ENCODE data around the gene EFHC1. TPM values are rescaled to one million over a fixed set of nuclear protein-coding genes. Genes with fewer than 3 reads are reported as not detected.
A peak's percentile ranks its signal among the peaks of the same experiment; 100 is the strongest.

The EFHC1 gene
- total and polyA plus RNA-seq, 12 donors = 3.3 to 14.3 (median 5.8) TPM

DNA sequence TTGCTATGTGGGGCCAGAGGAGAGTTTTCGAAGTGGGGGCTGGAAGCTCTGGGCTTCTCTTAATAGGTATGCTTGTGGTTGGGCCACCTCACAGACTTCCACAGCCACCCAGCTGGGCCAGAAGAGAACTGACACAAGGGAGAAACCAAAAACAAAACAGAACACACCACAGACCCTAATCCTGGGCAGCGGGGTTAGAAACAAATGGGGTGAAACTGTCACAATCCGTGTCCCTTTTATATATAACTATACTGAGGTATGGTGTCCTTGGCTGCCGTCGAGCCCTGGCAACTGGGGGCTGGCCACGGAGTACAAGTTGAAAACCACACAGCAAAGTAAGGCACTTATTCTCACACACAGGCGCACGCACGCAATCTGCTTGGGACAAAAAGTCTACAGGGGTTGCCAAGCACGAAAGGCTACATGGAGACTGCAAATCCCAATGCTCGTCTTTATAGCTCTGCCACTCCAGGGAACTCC lies 78.4 kb downstream of the EFHC1 start:
- TF ChIP-seq, protein P1, sequence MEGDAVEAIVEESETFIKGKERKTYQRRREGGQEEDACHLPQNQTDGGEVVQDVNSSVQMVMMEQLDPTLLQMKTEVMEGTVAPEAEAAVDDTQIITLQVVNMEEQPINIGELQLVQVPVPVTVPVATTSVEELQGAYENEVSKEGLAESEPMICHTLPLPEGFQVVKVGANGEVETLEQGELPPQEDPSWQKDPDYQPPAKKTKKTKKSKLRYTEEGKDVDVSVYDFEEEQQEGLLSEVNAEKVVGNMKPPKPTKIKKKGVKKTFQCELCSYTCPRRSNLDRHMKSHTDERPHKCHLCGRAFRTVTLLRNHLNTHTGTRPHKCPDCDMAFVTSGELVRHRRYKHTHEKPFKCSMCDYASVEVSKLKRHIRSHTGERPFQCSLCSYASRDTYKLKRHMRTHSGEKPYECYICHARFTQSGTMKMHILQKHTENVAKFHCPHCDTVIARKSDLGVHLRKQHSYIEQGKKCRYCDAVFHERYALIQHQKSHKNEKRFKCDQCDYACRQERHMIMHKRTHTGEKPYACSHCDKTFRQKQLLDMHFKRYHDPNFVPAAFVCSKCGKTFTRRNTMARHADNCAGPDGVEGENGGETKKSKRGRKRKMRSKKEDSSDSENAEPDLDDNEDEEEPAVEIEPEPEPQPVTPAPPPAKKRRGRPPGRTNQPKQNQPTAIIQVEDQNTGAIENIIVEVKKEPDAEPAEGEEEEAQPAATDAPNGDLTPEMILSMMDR (IDR thresholded peaks at IDR 0.05) = no peak
- no peaks in the 10 kb centered on the region for H3K27me3 ChIP-seq
- H3K4me1 ChIP-seq = peaks cover 20 to 71% (median 49%) of the 10 kb centered on the region in 9 donors
- WGBS, 2 donors = 63 to 78% methylated on average over 11 of the region's 11 CpGs
- no peak for DNase-seq
- peaks cover 0 to 40% (median 13%) of the 10 kb centered on the region in 9 donors for H3K36me3 ChIP-seq
- peak overlapping the region in 9 of 10 donors; percentile 76 to 90 (median 86) for H3K27ac ChIP-seq
- intact Hi-C loops (cut with DNase I) = loop anchor here in 6 of 10 donors (2.0 to 10.0 kb wide), 6 partner anchors 52 to 166 kb away; partner anchors contain the start of gene EFHC1 (in 4 of the 6)
- H3K4me3 ChIP-seq = no peak overlapping the region
- ATAC-seq = peak in 2 of 8 donors; percentile 17 to 43
- peaks cover 0 to 5% (median 0%) of the 10 kb centered on the region in 11 donors for H3K9me3 ChIP-seq

DNA sequence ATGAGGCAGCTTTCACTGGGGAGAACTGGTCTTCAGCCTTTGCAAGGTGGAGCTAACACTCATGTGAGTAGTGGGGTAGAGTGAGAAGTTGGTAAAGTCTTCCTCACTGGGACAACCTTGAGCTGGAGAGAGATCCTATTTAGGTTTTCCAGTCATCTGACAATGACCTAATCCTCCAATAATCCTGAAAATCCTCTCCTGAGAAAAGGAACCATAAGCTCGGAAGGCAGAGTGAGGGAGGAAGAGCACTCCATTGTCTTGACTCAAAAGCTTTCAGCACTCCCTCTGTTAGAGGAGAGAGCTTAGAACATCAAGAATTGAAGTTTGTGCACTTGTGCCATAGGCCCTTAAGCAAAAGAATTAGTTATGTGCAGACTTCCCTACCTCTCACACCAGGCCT lies 78.9 kb downstream of the EFHC1 start:
- ATAC-seq (peak in 3 of 8 donors; percentile 6 to 8 (median 6)), DNase-seq (no peak)
- peaks cover 0 to 5% (median 0%) of the 10 kb centered on the region in 11 donors for H3K9me3 ChIP-seq
- no peak overlapping the region for H3K4me3 ChIP-seq
- intact Hi-C loops (cut with DNase I) = loop anchor here in 6 of 10 donors (2.0 to 10.0 kb wide), 6 partner anchors 52 to 166 kb away; partner anchors contain the start of gene EFHC1 (in 4 of the 6)
- H3K27ac ChIP-seq = peak overlapping the region; percentile 62 to 90 (median 84)
- TF ChIP-seq, protein P1 (IDR thresholded peaks at IDR 0.05) = no peak
- WGBS, 2 donors = 30 to 42% methylated on average over 1 of the region's 1 CpG
- H3K36me3 ChIP-seq = peaks cover 0 to 43% (median 13%) of the 10 kb centered on the region in 9 donors
- H3K4me1 ChIP-seq = peaks cover 24 to 75% (median 54%) of the 10 kb centered on the region in 9 donors
- no peaks in the 10 kb centered on the region for H3K27me3 ChIP-seq

GRCh38 chr6:52499681-52500236 lies 79.6 kb downstream of the EFHC1 start:
- intact Hi-C loops (cut with DNase I) = loop anchor here in 9 of 10 donors (2.0 to 10.0 kb wide), 8 partner anchors 51 to 165 kb away; partner anchors contain the start of genes TRAM2 (in 6 of the 9) and EFHC1 (in 4 of the 9)

More at GRCh38 chr6:52499681-52500236, 79.6 kb downstream of the EFHC1 start:
- TF ChIP-seq, protein P1 (IDR thresholded peaks at IDR 0.05) = peak in 4 of 9 donors; percentile 24 to 54 (median 50)
- H3K27me3 ChIP-seq = no peaks in the 10 kb centered on the region
- H3K27ac ChIP-seq = peak overlapping the region; percentile 62 to 90 (median 84)
- H3K4me1 ChIP-seq = peaks cover 27 to 83% (median 60%) of the 10 kb centered on the region in 9 donors
- peaks cover 0 to 45% (median 13%) of the 10 kb centered on the region in 9 donors for H3K36me3 ChIP-seq
- H3K9me3 ChIP-seq = peaks cover 0 to 2% (median 0%) of the 10 kb centered on the region in 11 donors
- DNase-seq (peak; percentile 50 to 74), ATAC-seq (peak; percentile 35 to 80 (median 58))
- 57 to 71% methylated on average over 11 of the region's 11 CpGs for WGBS, 2 donors
- no peak overlapping the region for H3K4me3 ChIP-seq
